IMR-90 (cell line): ENCODE measurements around the gene CDYL2. TPM values are rescaled to one million over a fixed set of nuclear protein-coding genes. Genes with fewer than 3 reads are reported as not detected.

Experiments
- ATAC-seq: fragments of 200-7000 bp; cut with Tn5 transposase; 2 replicates; pipeline ENCODE4 v1.9.1; 2020; ENCODE audit warnings: low read depth, mild to moderate bottlenecking, moderate library complexity
- BruUV-seq: library from RNA; stranded (reverse); fragments of 400-500 nt; replicated peaks from 2 replicates; lab custom pipeline; 2021; lab: Mats Ljungman, UMichigan
- CTCF ChIA-PET: fragments of 300-600 bp; formaldehyde crosslinking; extraction: SDS; loops from one replicate; lab custom pipeline; 2021; ENCODE audit warnings: antibody characterized with exemption; lab: Yijun Ruan, JAX
- POLR2A ChIA-PET: fragments of 300-600 bp; sonication (Branson Sonifier 250); formaldehyde crosslinking; loops from one replicate; lab custom pipeline; 2022; ENCODE audit warnings: antibody characterized with exemption; ENCODE audit not compliant: unreplicated experiment; lab: Charles Lee
- DNase-seq: peaks from one replicate; pipeline ENCODE4 v3.0.0; 2013
- H2AFZ ChIP-seq: replicated peaks from 2 replicates; pipeline ENCODE3; 2013; ENCODE audit warnings: low read length, mild to moderate bottlenecking; ENCODE audit not compliant: poor library complexity
- H2AK5ac ChIP-seq: 2 replicates; pipeline ENCODE4 v1.6.1; 2013; ENCODE audit warnings: low read depth, low read length, inconsistent platforms
- H2AK9ac ChIP-seq: replicated peaks from 2 replicates; pipeline ENCODE3; 2013; ENCODE audit warnings: mild to moderate bottlenecking, low read depth, low read length, moderate library complexity; ENCODE audit not compliant: poor library complexity
- H2BK120ac ChIP-seq: 2 replicates; pipeline ENCODE4 v1.6.1; 2013; ENCODE audit warnings: low read depth, low read length, inconsistent platforms
- H2BK15ac ChIP-seq: 3 replicates; pipeline ENCODE4 v1.6.1; 2013; ENCODE audit warnings: low read depth, low read length, inconsistent platforms
- H2BK20ac ChIP-seq: 2 replicates; pipeline ENCODE4 v1.6.1; 2013; ENCODE audit warnings: low read depth, mild to moderate bottlenecking, inconsistent platforms, low read length, moderate library complexity
- H2BK5ac ChIP-seq: 2 replicates; pipeline ENCODE4 v1.6.1; 2013; ENCODE audit warnings: mild to moderate bottlenecking, low read depth, low read length, inconsistent platforms; ENCODE audit not compliant: poor library complexity, severe bottlenecking
- H3K14ac ChIP-seq: replicated peaks from 2 replicates; pipeline ENCODE4 v1.6.1; 2013; ENCODE audit warnings: low read depth, low read length, inconsistent platforms
- H3K18ac ChIP-seq: 2 replicates; pipeline ENCODE4 v1.6.1; 2013; ENCODE audit warnings: low read depth, low read length, control low read depth
- H3K23ac ChIP-seq: 2 replicates; pipeline ENCODE4 v1.6.1; 2013; ENCODE audit warnings: low read depth, low read length, inconsistent platforms
- H3K27ac ChIP-seq: 2 replicates; pipeline ENCODE4 v1.5.1; 2013; ENCODE audit warnings: mild to moderate bottlenecking, control low read depth, low read length; ENCODE audit not compliant: insufficient read depth
- H3K27me3 ChIP-seq: 2 replicates; pipeline ENCODE4 v1.6.1; 2013; ENCODE audit warnings: low read length; ENCODE audit not compliant: control insufficient read depth, insufficient read depth
- H3K36me3 ChIP-seq: 2 replicates; pipeline ENCODE4 v1.6.1; 2013; ENCODE audit warnings: low read length, mixed read lengths; ENCODE audit not compliant: control insufficient read depth, insufficient read depth
- H3K4ac ChIP-seq: 2 replicates; pipeline ENCODE4 v1.6.1; 2013; ENCODE audit warnings: low read depth, low read length, inconsistent platforms
- H3K4me1 ChIP-seq: 2 replicates; pipeline ENCODE4 v1.6.1; 2013; ENCODE audit warnings: low read length, mixed read lengths; ENCODE audit not compliant: control insufficient read depth, insufficient read depth
- H3K4me2 ChIP-seq: 2 replicates; pipeline ENCODE4 v1.6.1; 2013; ENCODE audit warnings: low read depth, mild to moderate bottlenecking, control low read depth, low read length, moderate library complexity
- H3K4me3 ChIP-seq: 2 replicates; pipeline ENCODE4 v1.5.1; 2013; ENCODE audit warnings: low read depth, mild to moderate bottlenecking, control low read depth, low read length, moderate library complexity; ENCODE audit not compliant: insufficient read depth
- H3K56ac ChIP-seq: 2 replicates; pipeline ENCODE4 v1.6.1; 2013; ENCODE audit warnings: low read length, inconsistent platforms; ENCODE audit not compliant: insufficient read depth; ENCODE audit errors: extremely low read depth
- H3K79me1 ChIP-seq, 2 experiments: 2 replicates each; pipeline ENCODE4 v1.6.1; 2013; ENCODE audit warnings: low read length in 2 of 2, inconsistent platforms in 1 of 2, low read depth in 1 of 2
- H3K9ac ChIP-seq: 2 replicates; pipeline ENCODE4 v1.6.1; 2013; ENCODE audit warnings: low read depth, low read length, control low read depth
- H3K9me1 ChIP-seq: 2 replicates; pipeline ENCODE4 v1.6.1; 2013; ENCODE audit warnings: low read length, inconsistent platforms; ENCODE audit not compliant: insufficient read depth
- H3K9me3 ChIP-seq: 2 replicates; pipeline ENCODE4 v1.6.1; 2013; ENCODE audit warnings: low read length; ENCODE audit not compliant: control insufficient read depth, insufficient read depth
- H4K20me1 ChIP-seq: 2 replicates; pipeline ENCODE4 v1.6.1; 2013; ENCODE audit warnings: low read length, inconsistent platforms; ENCODE audit not compliant: insufficient read depth
- H4K5ac ChIP-seq: 2 replicates; pipeline ENCODE4 v1.6.1; 2013; ENCODE audit warnings: mild to moderate bottlenecking, low read depth, low read length, control low read depth
- H4K8ac ChIP-seq, 2 experiments: 2 replicates each; pipeline ENCODE4 v1.6.1; 2013; ENCODE audit warnings: low read depth in 2 of 2, low read length in 2 of 2, control low read depth in 1 of 2, inconsistent platforms in 1 of 2
- H4K91ac ChIP-seq: 2 replicates; pipeline ENCODE4 v1.6.1; 2013; ENCODE audit warnings: low read depth, low read length, inconsistent platforms; ENCODE audit not compliant: insufficient read depth
- BHLHE40 ChIP-seq: fragments of 150-350 bp; IDR thresholded peaks from 2 replicates; pipeline ENCODE4 v1.6.1; 2016; ENCODE audit warnings: mild to moderate bottlenecking, low read depth, low read length
- CEBPB ChIP-seq: IDR thresholded peaks from 2 replicates; pipeline ENCODE4 v1.6.1; 2012; ENCODE audit warnings: low read depth, low read length, improper control_type of control experiment
- CHD1 ChIP-seq: IDR thresholded peaks from 2 replicates; pipeline ENCODE4 v1.6.1; 2012; ENCODE audit warnings: low read depth, low read length, improper control_type of control experiment
- ELK1 ChIP-seq: fragments of 150-350 bp; IDR thresholded peaks from 2 replicates; pipeline ENCODE4 v1.6.1; 2016; ENCODE audit warnings: low read depth, mild to moderate bottlenecking, low read length, moderate library complexity, borderline replicate concordance
- FOS ChIP-seq: fragments of 150-350 bp; IDR thresholded peaks from 2 replicates; pipeline ENCODE4 v1.6.1; 2016; ENCODE audit warnings: low read depth, low read length
- MAFK ChIP-seq: IDR thresholded peaks from 2 replicates; pipeline ENCODE4 v1.6.1; 2012; ENCODE audit warnings: low read depth, low read length, improper control_type of control experiment
- MAZ ChIP-seq: IDR thresholded peaks from 2 replicates; pipeline ENCODE4 v1.6.1; 2012; ENCODE audit warnings: low read depth, mild to moderate bottlenecking, low read length, improper control_type of control experiment, moderate library complexity, borderline replicate concordance
- MXI1 ChIP-seq: IDR thresholded peaks from 2 replicates; pipeline ENCODE4 v1.6.1; 2012; ENCODE audit warnings: low read depth, mild to moderate bottlenecking, low read length, moderate library complexity, borderline replicate concordance
- NFE2L2 ChIP-seq: fragments of 150-350 bp; IDR thresholded peaks from 2 replicates; pipeline ENCODE4 v1.6.1; 2016; ENCODE audit warnings: low read depth, mild to moderate bottlenecking, low read length
- POLR2A ChIP-seq: IDR thresholded peaks from 2 replicates; pipeline ENCODE4 v1.6.1; 2012; ENCODE audit warnings: mild to moderate bottlenecking, low read depth, low read length
- RAD21 ChIP-seq: IDR thresholded peaks from 2 replicates; pipeline ENCODE4 v1.6.1; 2012; ENCODE audit warnings: low read length, improper control_type of control experiment
- RCOR1 ChIP-seq: IDR thresholded peaks from 2 replicates; pipeline ENCODE4 v1.6.1; 2012; ENCODE audit warnings: mild to moderate bottlenecking, low read length, improper control_type of control experiment; ENCODE audit not compliant: insufficient replicate concordance
- RFX5 ChIP-seq: IDR thresholded peaks from 2 replicates; pipeline ENCODE4 v1.8.0; 2012; ENCODE audit warnings: low read depth, mild to moderate bottlenecking, low read length, moderate library complexity
- SMC3 ChIP-seq: fragments of 150-350 bp; IDR thresholded peaks from 2 replicates; pipeline ENCODE4 v1.6.1; 2016; ENCODE audit warnings: low read depth, mild to moderate bottlenecking, antibody characterized with exemption, low read length, moderate library complexity
- WGBS, 2 experiments: methylation state at CpG; one replicate each; pipeline versions ENCODE4 v1.1.5 to v1.1.7; 2013; ENCODE audit warnings: missing lambda C conversion rate in 2 of 2; ENCODE audit not compliant: insufficient read length in 1 of 2; ENCODE audit errors: extremely low coverage in 2 of 2; 5-methylcytosine and 5-hydroxymethylcytosine counted together
- dilution Hi-C: fragments of 300-500 bp; cut with HindIII; formaldehyde crosslinking; loops from one replicate; pipeline ENCODE4 v1.14.3; 2018; ENCODE audit warnings: low sequenced_read_pairs; ENCODE audit not compliant: unreplicated experiment
- in situ Hi-C: fragments of 300-500 bp; cut with MboI; formaldehyde crosslinking; loops from 3 replicates; pipeline ENCODE4 v1.14.3; 2019; ENCODE audit warnings: low sequenced_read_pairs, inconsistent platforms, mixed read lengths
- intact Hi-C: fragments of 100-400 bp; cut with micrococcal nuclease; formaldehyde crosslinking; loops from 2 replicates; pipeline ENCODE4 v1.10.0; 2022
- polyA plus RNA-seq, 3 experiments: library from polyadenylated mRNA; depleted of rRNA; stranded (reverse); fragments of >200 nt; gene quantifications; 2 replicates each; pipeline ENCODE4 v1.2.3, GENCODE V29; 2012; ENCODE audit warnings: low replicate concordance in 1 of 3
- total RNA-seq: library from RNA; depleted of rRNA; stranded (reverse); fragments of >200 nt; gene quantifications from 2 replicates; pipeline ENCODE4 v1.2.3, GENCODE V29; 2012
- TF ChIP-seq, protein P1 (sequence below): conservative IDR thresholded peaks from 2 replicates; pipeline ENCODE4 v1.5.1; 2012; ENCODE audit warnings: mild to moderate bottlenecking, low read depth, low read length, improper control_type of control experiment
- TF ChIP-seq, protein P2 (sequence below): fragments of 150-350 bp; IDR thresholded peaks from 2 replicates; pipeline ENCODE4 v1.6.1; 2017; ENCODE audit warnings: mild to moderate bottlenecking, antibody characterized with exemption, low read length, low read depth

Gene CDYL2
- total and polyA plus RNA-seq, 2 of the 4 experiments (the other 2 are of a cell fraction): 1.2 to 3.9 TPM

DNA sequence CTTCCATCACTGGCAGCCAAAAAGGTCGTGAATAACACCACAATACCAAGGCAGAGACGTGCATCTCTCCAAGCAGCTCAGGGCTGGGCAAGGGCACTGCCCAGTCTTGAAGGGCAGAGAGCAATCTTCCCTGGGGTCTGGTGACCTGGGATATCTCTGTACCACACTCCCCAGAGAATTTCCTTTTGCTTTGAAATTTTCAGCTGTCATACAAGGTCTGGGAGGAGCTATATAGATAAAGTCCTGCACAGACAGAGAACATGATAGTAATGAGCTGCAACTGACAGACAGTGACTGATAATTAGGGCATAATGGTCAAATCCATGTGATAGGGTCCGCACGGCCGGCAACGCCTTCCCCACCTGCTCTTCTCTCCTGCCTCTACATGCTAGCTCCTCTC lies 195.5 kb downstream of the CDYL2 start:
- Histone ChIP-seq H2AK9ac (no peak overlapping the region), H3K23ac (no peak overlapping the region), H3K27me3 (no peaks in the 10 kb centered on the region), H3K14ac (no peak overlapping the region), H3K79me1 (no peaks in the 10 kb centered on the region), H4K20me1 (no peaks in the 10 kb centered on the region), H4K91ac (no peak overlapping the region), H2BK15ac (no peak overlapping the region), H2AFZ (no peak overlapping the region), H3K9ac (no peak overlapping the region), H2BK120ac (no peak overlapping the region), H3K4ac (no peak overlapping the region), H3K56ac (no peak overlapping the region), H3K4me1 (no peaks in the 10 kb centered on the region; the same call in 1 of the 2 replicates), H2AK5ac (no peak overlapping the region), H2BK20ac (no peak overlapping the region), H3K18ac (no peak overlapping the region), H3K4me3 (no peak overlapping the region), H3K9me3 (peaks cover 10% of the 10 kb centered on the region; the same call in 1 of the 2 replicates), H4K8ac (no peak overlapping the region), H3K4me2 (no peak overlapping the region), H3K27ac (no peak overlapping the region), H3K36me3 (no peaks in the 10 kb centered on the region), H3K9me1 (no peaks in the 10 kb centered on the region), H2BK5ac (no peak overlapping the region), H4K5ac (no peak overlapping the region)
- WGBS, 2 experiments: no CpG with 5 or more reads among the region's 6 CpGs
- dilution Hi-C loops: no loop called here
- POLR2A ChIA-PET: no interaction called here
- in situ Hi-C loops: no loop called here
- BruUV-seq: no TSS peak
- DNase-seq: no peak
- CTCF ChIA-PET: no interaction called here
- ATAC-seq: no peak
- intact Hi-C loops: no loop called here
- TF ChIP-seq CHD1: no peak
- no peak for TF ChIP-seq FOS
- TF ChIP-seq, protein P1, sequence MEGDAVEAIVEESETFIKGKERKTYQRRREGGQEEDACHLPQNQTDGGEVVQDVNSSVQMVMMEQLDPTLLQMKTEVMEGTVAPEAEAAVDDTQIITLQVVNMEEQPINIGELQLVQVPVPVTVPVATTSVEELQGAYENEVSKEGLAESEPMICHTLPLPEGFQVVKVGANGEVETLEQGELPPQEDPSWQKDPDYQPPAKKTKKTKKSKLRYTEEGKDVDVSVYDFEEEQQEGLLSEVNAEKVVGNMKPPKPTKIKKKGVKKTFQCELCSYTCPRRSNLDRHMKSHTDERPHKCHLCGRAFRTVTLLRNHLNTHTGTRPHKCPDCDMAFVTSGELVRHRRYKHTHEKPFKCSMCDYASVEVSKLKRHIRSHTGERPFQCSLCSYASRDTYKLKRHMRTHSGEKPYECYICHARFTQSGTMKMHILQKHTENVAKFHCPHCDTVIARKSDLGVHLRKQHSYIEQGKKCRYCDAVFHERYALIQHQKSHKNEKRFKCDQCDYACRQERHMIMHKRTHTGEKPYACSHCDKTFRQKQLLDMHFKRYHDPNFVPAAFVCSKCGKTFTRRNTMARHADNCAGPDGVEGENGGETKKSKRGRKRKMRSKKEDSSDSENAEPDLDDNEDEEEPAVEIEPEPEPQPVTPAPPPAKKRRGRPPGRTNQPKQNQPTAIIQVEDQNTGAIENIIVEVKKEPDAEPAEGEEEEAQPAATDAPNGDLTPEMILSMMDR: no peak
- TF ChIP-seq MXI1: no peak
- no peak for TF ChIP-seq MAFK
- no peak for TF ChIP-seq SMC3
- TF ChIP-seq POLR2A: no peak
- TF ChIP-seq RAD21: no peak
- no peak for TF ChIP-seq MAZ
- TF ChIP-seq, protein P2, sequence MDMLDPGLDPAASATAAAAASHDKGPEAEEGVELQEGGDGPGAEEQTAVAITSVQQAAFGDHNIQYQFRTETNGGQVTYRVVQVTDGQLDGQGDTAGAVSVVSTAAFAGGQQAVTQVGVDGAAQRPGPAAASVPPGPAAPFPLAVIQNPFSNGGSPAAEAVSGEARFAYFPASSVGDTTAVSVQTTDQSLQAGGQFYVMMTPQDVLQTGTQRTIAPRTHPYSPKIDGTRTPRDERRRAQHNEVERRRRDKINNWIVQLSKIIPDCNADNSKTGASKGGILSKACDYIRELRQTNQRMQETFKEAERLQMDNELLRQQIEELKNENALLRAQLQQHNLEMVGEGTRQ: no peak
- TF ChIP-seq NFE2L2: no peak
- TF ChIP-seq ELK1: no peak
- no peak for TF ChIP-seq RCOR1
- no peak for TF ChIP-seq BHLHE40
- TF ChIP-seq RFX5: no peak
- TF ChIP-seq CEBPB: no peak
